ENCODE measurements around the gene ANKRD29.
"Not testable (repeated sequence)": the region's sequence is repeated elsewhere in the genome, so short reads cannot be mapped to it uniquely, and the experiment has no call there.

ANKRD29 gene

DNA sequence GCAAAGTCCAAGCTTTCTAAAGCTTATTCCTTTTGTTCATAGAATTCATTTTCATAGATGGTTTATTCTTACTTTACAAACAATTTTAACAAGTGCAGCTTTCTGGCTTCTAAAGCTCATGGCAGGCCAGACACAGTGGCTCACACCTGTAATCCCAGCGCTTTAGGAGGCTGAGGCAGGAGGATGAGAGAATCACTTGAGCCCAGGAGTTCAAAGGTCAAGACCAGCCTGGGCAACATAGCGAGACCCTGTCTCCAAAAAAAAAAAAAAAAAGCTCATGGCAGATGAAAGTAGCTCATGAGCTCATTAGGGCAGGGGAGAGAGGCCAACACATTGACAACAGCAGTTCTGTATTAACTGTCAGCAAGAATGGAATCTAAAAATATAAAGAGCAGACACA lies 48.3 kb downstream of the ANKRD29 start:
- H3K27me3 ChIP-seq (ENCODE audit: insufficient read depth, low read length), result 0 out of 2 replicates have a peak, but pooled peaks cover 5% of the 10 kb centered on the region
- no peak for TF ChIP-seq EZH2 (IDR thresholded peaks at IDR 0.05; ENCODE audit: borderline replicate concordance, low read length)
- TF ChIP-seq, protein P1, sequence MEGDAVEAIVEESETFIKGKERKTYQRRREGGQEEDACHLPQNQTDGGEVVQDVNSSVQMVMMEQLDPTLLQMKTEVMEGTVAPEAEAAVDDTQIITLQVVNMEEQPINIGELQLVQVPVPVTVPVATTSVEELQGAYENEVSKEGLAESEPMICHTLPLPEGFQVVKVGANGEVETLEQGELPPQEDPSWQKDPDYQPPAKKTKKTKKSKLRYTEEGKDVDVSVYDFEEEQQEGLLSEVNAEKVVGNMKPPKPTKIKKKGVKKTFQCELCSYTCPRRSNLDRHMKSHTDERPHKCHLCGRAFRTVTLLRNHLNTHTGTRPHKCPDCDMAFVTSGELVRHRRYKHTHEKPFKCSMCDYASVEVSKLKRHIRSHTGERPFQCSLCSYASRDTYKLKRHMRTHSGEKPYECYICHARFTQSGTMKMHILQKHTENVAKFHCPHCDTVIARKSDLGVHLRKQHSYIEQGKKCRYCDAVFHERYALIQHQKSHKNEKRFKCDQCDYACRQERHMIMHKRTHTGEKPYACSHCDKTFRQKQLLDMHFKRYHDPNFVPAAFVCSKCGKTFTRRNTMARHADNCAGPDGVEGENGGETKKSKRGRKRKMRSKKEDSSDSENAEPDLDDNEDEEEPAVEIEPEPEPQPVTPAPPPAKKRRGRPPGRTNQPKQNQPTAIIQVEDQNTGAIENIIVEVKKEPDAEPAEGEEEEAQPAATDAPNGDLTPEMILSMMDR (IDR thresholded peaks at IDR 0.05; ENCODE audit: low read length), result no peak
- no peak overlapping the region for H3K4me2 ChIP-seq (ENCODE audit: low read length)
- no peak overlapping the region for H3K27ac ChIP-seq (ENCODE audit: low read depth, low read length, poor library complexity, severe bottlenecking)
- H3K9ac ChIP-seq (ENCODE audit: low read length), result no peak overlapping the region
- H3K9me3 ChIP-seq (ENCODE audit: low read length), result no peaks in the 10 kb centered on the region
- H3K9me2 ChIP-seq (ENCODE audit: low read depth, low read length), result no peaks in the 10 kb centered on the region
- H3K4me3 ChIP-seq (ENCODE audit: low read depth, low read length, poor library complexity, severe bottlenecking), result no peak overlapping the region
- no peaks in the 10 kb centered on the region for H4K20me1 ChIP-seq (ENCODE audit: insufficient read depth, low read length)
- H3F3A ChIP-seq (ENCODE audit: insufficient read depth, low read length), result no peaks in the 10 kb centered on the region
- no peaks in the 10 kb centered on the region for H3K79me2 ChIP-seq (ENCODE audit: insufficient read depth, low read length)
- no peak overlapping the region for H2AFZ ChIP-seq (ENCODE audit: low read length)
- no peaks in the 10 kb centered on the region for H3K36me3 ChIP-seq (ENCODE audit: insufficient read depth, low read length)
- no peaks in the 10 kb centered on the region for H3K4me1 ChIP-seq (ENCODE audit: insufficient read depth, low read length, severe bottlenecking)

DNA sequence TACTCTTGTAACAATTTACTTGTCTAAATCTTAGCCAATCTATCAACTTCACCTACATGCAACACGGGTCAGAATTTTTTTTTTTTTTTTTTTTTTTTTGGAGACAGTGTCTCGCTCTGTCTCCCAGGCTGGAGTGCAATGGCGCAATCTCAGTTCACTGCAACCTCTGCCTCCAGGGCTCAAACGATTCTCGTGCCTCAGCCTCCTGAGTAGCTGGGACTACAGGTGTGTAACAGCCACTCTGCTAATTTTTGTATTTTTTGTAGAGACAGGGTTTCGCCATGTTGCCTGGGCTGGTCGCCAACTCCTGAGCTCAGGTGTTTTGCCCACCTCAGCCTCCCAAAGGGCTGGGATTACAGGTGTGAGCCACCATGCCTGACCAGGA lies 49.6 kb downstream of the ANKRD29 start:
- H3K36me3 ChIP-seq (ENCODE audit: insufficient read depth, low read length); H3K79me2 ChIP-seq (ENCODE audit: insufficient read depth, low read length); H3K9me2 ChIP-seq (ENCODE audit: low read depth, low read length); H3K27ac ChIP-seq (ENCODE audit: low read depth, low read length, poor library complexity, severe bottlenecking); H2AFZ ChIP-seq (ENCODE audit: low read length); H3K4me1 ChIP-seq (ENCODE audit: insufficient read depth, low read length, severe bottlenecking); H3K4me2 ChIP-seq (ENCODE audit: low read length); H4K20me1 ChIP-seq (ENCODE audit: insufficient read depth, low read length); H3F3A ChIP-seq (ENCODE audit: insufficient read depth, low read length); H3K4me3 ChIP-seq (ENCODE audit: low read depth, low read length, poor library complexity, severe bottlenecking); H3K9ac ChIP-seq (ENCODE audit: low read length); H3K9me3 ChIP-seq (ENCODE audit: low read length); H3K27me3 ChIP-seq (ENCODE audit: insufficient read depth, low read length): not testable (repeated sequence)

DNA sequence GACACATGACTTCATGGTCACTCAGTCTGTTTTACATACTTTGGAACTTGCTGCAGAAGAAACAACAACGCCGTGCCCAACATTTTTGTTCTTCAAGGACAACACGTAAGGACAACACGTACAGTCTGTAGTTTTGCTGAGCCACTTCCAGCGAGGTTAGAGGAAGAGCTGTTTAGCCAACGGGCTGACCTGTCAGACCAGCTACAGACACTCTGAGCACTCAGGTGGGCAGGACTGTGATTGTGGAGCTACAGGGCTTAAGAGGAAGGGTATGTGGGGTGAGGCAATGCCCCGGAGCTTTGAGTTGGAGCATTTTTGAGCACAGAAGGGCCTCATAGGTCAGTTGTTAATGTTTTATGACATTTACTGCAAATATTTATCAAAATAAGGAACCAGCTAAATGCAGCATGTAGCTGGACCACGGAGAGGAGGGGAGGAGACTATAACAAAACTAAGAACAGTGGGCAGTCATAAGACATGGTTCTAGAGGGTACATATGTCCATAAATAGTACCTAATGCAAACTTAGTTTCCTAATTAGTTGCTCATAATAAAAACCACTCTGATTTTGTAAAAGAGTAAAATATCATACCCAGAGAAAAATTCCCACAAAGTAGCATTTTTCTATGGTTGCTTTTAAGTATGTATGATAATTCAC lies 50.1 kb downstream of the ANKRD29 start:
- no peaks in the 10 kb centered on the region for H3K27me3 ChIP-seq (ENCODE audit: insufficient read depth, low read length)
- no peaks in the 10 kb centered on the region for H4K20me1 ChIP-seq (ENCODE audit: insufficient read depth, low read length)
- H3K79me2 ChIP-seq (ENCODE audit: insufficient read depth, low read length), result no peaks in the 10 kb centered on the region
- no peak overlapping the region for H3K4me3 ChIP-seq (ENCODE audit: low read depth, low read length, poor library complexity, severe bottlenecking)
- no peaks in the 10 kb centered on the region for H3K9me3 ChIP-seq (ENCODE audit: low read length)
- H3K36me3 ChIP-seq (ENCODE audit: insufficient read depth, low read length), result no peaks in the 10 kb centered on the region
- H2AFZ ChIP-seq (ENCODE audit: low read length), result no peak overlapping the region
- H3K27ac ChIP-seq (ENCODE audit: low read depth, low read length, poor library complexity, severe bottlenecking), result no peak overlapping the region
- no peaks in the 10 kb centered on the region for H3K9me2 ChIP-seq (ENCODE audit: low read depth, low read length)
- no peak overlapping the region for H3K4me2 ChIP-seq (ENCODE audit: low read length)
- TF ChIP-seq, protein P1 (IDR thresholded peaks at IDR 0.05; ENCODE audit: low read length), result no peak
- TF ChIP-seq EZH2 (IDR thresholded peaks at IDR 0.05; ENCODE audit: borderline replicate concordance, low read length), result no peak
- no peaks in the 10 kb centered on the region for H3K4me1 ChIP-seq (ENCODE audit: insufficient read depth, low read length, severe bottlenecking)
- H3F3A ChIP-seq (ENCODE audit: insufficient read depth, low read length), result no peaks in the 10 kb centered on the region
- no peak overlapping the region for H3K9ac ChIP-seq (ENCODE audit: low read length)

DNA sequence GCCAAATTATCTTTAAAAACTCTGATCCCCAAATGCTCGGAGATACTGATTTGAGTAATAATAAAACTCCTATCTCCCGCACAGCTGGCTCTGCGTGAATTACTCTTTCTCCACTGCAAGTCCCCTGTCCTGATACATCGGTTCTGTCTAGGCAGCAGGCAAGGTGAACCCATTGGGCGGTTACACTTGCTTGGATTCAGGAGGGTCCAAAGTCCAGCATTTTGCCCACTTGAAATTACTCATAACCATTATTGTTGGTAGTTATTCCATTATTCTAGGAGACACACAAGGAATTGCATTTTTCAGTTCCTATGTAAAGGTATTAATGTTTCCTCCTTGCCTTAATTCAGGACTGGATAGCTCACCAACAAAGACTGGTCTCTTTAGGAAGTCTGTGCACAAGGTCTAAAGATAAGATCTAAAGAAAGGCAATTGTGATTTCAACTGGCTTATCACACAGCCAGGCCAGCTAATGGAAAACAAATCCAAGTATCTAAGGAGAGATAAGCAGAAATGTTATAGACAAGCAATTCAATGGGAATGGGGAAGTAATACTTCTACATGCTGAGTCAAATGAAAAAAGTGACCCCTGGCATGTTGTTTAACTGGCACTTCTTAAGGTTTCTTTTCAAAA lies 53.2 kb downstream of the ANKRD29 start:
- no peak overlapping the region for H3K4me3 ChIP-seq (ENCODE audit: low read depth, low read length, poor library complexity, severe bottlenecking)

More for the DNA sequence above, 53.2 kb downstream of the ANKRD29 start:
- Histone ChIP-seq H3K27ac (ENCODE audit: low read depth, low read length, poor library complexity, severe bottlenecking) (no peak overlapping the region), H4K20me1 (ENCODE audit: insufficient read depth, low read length) (no peaks in the 10 kb centered on the region), H3K79me2 (ENCODE audit: insufficient read depth, low read length) (no peaks in the 10 kb centered on the region), H3K4me1 (ENCODE audit: insufficient read depth, low read length, severe bottlenecking) (no peaks in the 10 kb centered on the region), H3K4me2 (ENCODE audit: low read length) (no peak overlapping the region), H3K9me2 (ENCODE audit: low read depth, low read length) (no peaks in the 10 kb centered on the region), H3K9ac (ENCODE audit: low read length) (no peak overlapping the region), H3F3A (ENCODE audit: insufficient read depth, low read length) (no peaks in the 10 kb centered on the region), H3K9me3 (ENCODE audit: low read length) (no peaks in the 10 kb centered on the region), H3K27me3 (ENCODE audit: insufficient read depth, low read length) (no peaks in the 10 kb centered on the region), H3K36me3 (ENCODE audit: insufficient read depth, low read length) (no peaks in the 10 kb centered on the region), H2AFZ (ENCODE audit: low read length) (no peak overlapping the region)
- TF ChIP-seq, protein P1 (IDR thresholded peaks at IDR 0.05; ENCODE audit: low read length), result no peak
- TF ChIP-seq EZH2 (IDR thresholded peaks at IDR 0.05; ENCODE audit: borderline replicate concordance, low read length), result no peak

Measured in OCI-LY1 (cell line).